Measurements from ENCODE around the gene HEMK1. TPM values are rescaled to one million over a fixed set of nuclear protein-coding genes. Genes with fewer than 3 reads are reported as not detected.

The HEMK1 gene
- total RNA-seq, 1 experiment from 2014 or later = 22.2 TPM

- no peak overlapping the region for H3K4me2 ChIP-seq (ENCODE audit: low read length)
- no peaks in the 10 kb centered on the region for H3K4me1 ChIP-seq (ENCODE audit: insufficient read depth, low read length)
- intact Hi-C loops (cut with micrococcal nuclease) = no loop called here
- TF ChIP-seq CTCF (conservative IDR thresholded peaks at IDR 0.05; ENCODE audit: low read depth, low read length) (no peak), EZH2phosphoT487 (IDR thresholded peaks at IDR 0.05; ENCODE audit: borderline replicate concordance, low read length) (no peak), EZH2 (IDR thresholded peaks at IDR 0.05; ENCODE audit: low read length, unreplicated experiment) (no peak)
- no peak overlapping the region for H2AFZ ChIP-seq (ENCODE audit: low read length)
- H3K9ac ChIP-seq (ENCODE audit: low read length) = no peak overlapping the region
- DNase-seq (no peak), ATAC-seq (no peak)
- BruUV-seq (replicated peaks) = no TSS peak
- H3K27me3 ChIP-seq (ENCODE audit: low read length) = peaks cover 31% of the 10 kb centered on the region
- no peaks in the 10 kb centered on the region for H3K36me3 ChIP-seq (ENCODE audit: low read depth, low read length)
- no peaks in the 10 kb centered on the region for H3K9me3 ChIP-seq (ENCODE audit: low read length)
- H3F3A ChIP-seq (ENCODE audit: low read length, unreplicated experiment) = no peaks in the 10 kb centered on the region
- no peaks in the 10 kb centered on the region for H4K20me1 ChIP-seq (ENCODE audit: low read length)
- no peaks in the 10 kb centered on the region for H3K9me2 ChIP-seq (replicated peaks; ENCODE audit: low read length)
- CTCF ChIA-PET = no interaction called here
- POLR2A ChIA-PET (ENCODE audit: unreplicated experiment) = no interaction called here
- H3K27ac ChIP-seq (ENCODE audit: low read length) = no peak overlapping the region
- no peak overlapping the region for H3K4me3 ChIP-seq (ENCODE audit: low read length)
- no peaks in the 10 kb centered on the region for H3K79me2 ChIP-seq (ENCODE audit: low read length)
Measured at GRCh38 chr3:50537421-50538129, 31.7 kb upstream of the HEMK1 start.

GRCh38 chr3:50539356-50540286, 29.7 kb upstream of the HEMK1 start:
- peaks cover 31% of the 10 kb centered on the region for H3K27me3 ChIP-seq (ENCODE audit: low read length)
- BruUV-seq (replicated peaks) = no TSS peak
- TF ChIP-seq EZH2 (IDR thresholded peaks at IDR 0.05; ENCODE audit: low read length, unreplicated experiment) (no peak), CTCF (conservative IDR thresholded peaks at IDR 0.05; ENCODE audit: low read depth, low read length) (no peak), EZH2phosphoT487 (IDR thresholded peaks at IDR 0.05; ENCODE audit: borderline replicate concordance, low read length) (no peak)
- H3K4me1 ChIP-seq (ENCODE audit: insufficient read depth, low read length) = no peaks in the 10 kb centered on the region
- H3K9ac ChIP-seq (ENCODE audit: low read length) = no peak overlapping the region
- no peak overlapping the region for H2AFZ ChIP-seq (ENCODE audit: low read length)
- H3K4me2 ChIP-seq (ENCODE audit: low read length) = no peak overlapping the region
- DNase-seq (no peak), ATAC-seq (no peak)
- H3K27ac ChIP-seq (ENCODE audit: low read length) = no peak overlapping the region
- H3K9me3 ChIP-seq (ENCODE audit: low read length) = no peaks in the 10 kb centered on the region
- H3K9me2 ChIP-seq (replicated peaks; ENCODE audit: low read length) = no peaks in the 10 kb centered on the region
- POLR2A ChIA-PET (ENCODE audit: unreplicated experiment) = no interaction called here
- no peaks in the 10 kb centered on the region for H3K36me3 ChIP-seq (ENCODE audit: low read depth, low read length)
- CTCF ChIA-PET = interaction anchor here (0.5 kb wide), 2 partner anchors 46 to 193 kb away, joined by 3 to 9 read pairs; no protein-coding TSS in a partner anchor
- intact Hi-C loops (cut with micrococcal nuclease) = no loop called here
- H4K20me1 ChIP-seq (ENCODE audit: low read length) = no peaks in the 10 kb centered on the region
- H3K4me3 ChIP-seq (ENCODE audit: low read length) = no peak overlapping the region
- H3F3A ChIP-seq (ENCODE audit: low read length, unreplicated experiment) = no peaks in the 10 kb centered on the region
- no peaks in the 10 kb centered on the region for H3K79me2 ChIP-seq (ENCODE audit: low read length)
